ENCODE results near the gene PARD3B. TPM values are rescaled to one million over a fixed set of nuclear protein-coding genes. Genes with fewer than 3 reads are reported as not detected.

PARD3B gene
- total RNA-seq, 2 experiments from 2014 or later: 0.11 to 0.88 TPM

GRCh38 chr2:205496772-205497171 lies 951.5 kb downstream of the PARD3B start:
- CTCF ChIA-PET: no interaction called here
- peaks cover 1% of the 10 kb centered on the region for H3K27me3 Mint-ChIP-seq
- H3K36me3 Mint-ChIP-seq (ENCODE audit: low read depth): no peaks in the 10 kb centered on the region
- no peak for DNase-seq
- no peaks in the 10 kb centered on the region for H3K4me1 Mint-ChIP-seq (ENCODE audit: low read depth)
- no peak overlapping the region for H3K4me3 Mint-ChIP-seq
- intact Hi-C loops (cut with micrococcal nuclease): no loop called here
- H3K9me3 Mint-ChIP-seq: no peaks in the 10 kb centered on the region
- no peak for TF ChIP-seq CTCF (IDR thresholded peaks at IDR 0.05)
- no peak for ATAC-seq
- POLR2A ChIA-PET: no interaction called here
- H3K27ac Mint-ChIP-seq: no peak overlapping the region

- TF ChIP-seq CTCF (IDR thresholded peaks at IDR 0.05): no peak
- intact Hi-C loops (cut with micrococcal nuclease): no loop called here
- ChIA-PET POLR2A (no interaction called here), CTCF (interaction anchor here (0.9 kb wide), 1 partner anchor 177 kb away, joined by 3 read pairs; no protein-coding TSS in a partner anchor)
- Mint-ChIP-seq H3K36me3 (ENCODE audit: low read depth) (no peaks in the 10 kb centered on the region), H3K27ac (no peak overlapping the region), H3K4me3 (no peak overlapping the region), H3K27me3 (peaks cover 1% of the 10 kb centered on the region), H3K4me1 (ENCODE audit: low read depth) (no peaks in the 10 kb centered on the region), H3K9me3 (no peaks in the 10 kb centered on the region)
- ATAC-seq (no peak), DNase-seq (no peak)
Measured at GRCh38 chr2:205499006-205499405, 953.7 kb downstream of the PARD3B start.

- intact Hi-C loops (cut with micrococcal nuclease): no loop called here
- Mint-ChIP-seq H3K27me3 (no peaks in the 10 kb centered on the region), H3K27ac (no peak overlapping the region), H3K36me3 (ENCODE audit: low read depth) (no peaks in the 10 kb centered on the region), H3K9me3 (no peaks in the 10 kb centered on the region), H3K4me3 (no peak overlapping the region), H3K4me1 (ENCODE audit: low read depth) (no peaks in the 10 kb centered on the region)
- no peak for TF ChIP-seq CTCF (IDR thresholded peaks at IDR 0.05)
- DNase-seq: no peak
- POLR2A ChIA-PET: no interaction called here
- no peak for ATAC-seq
- CTCF ChIA-PET: no interaction called here
Measured at GRCh38 chr2:205500065-205500464, 954.8 kb downstream of the PARD3B start.

GRCh38 chr2:205500951-205501350 lies 955.7 kb downstream of the PARD3B start:
- no peak for TF ChIP-seq CTCF (IDR thresholded peaks at IDR 0.05)
- Mint-ChIP-seq H3K4me1 (ENCODE audit: low read depth) (no peaks in the 10 kb centered on the region), H3K27ac (no peak overlapping the region), H3K9me3 (no peaks in the 10 kb centered on the region), H3K4me3 (no peak overlapping the region), H3K36me3 (ENCODE audit: low read depth) (no peaks in the 10 kb centered on the region), H3K27me3 (no peaks in the 10 kb centered on the region)
- POLR2A ChIA-PET: no interaction called here
- ATAC-seq: no peak
- CTCF ChIA-PET: no interaction called here
- intact Hi-C loops (cut with micrococcal nuclease): no loop called here
- no peak for DNase-seq

GRCh38 chr2:205501826-205502225 lies 956.6 kb downstream of the PARD3B start:
- POLR2A ChIA-PET: no interaction called here
- no peak overlapping the region for H3K27ac Mint-ChIP-seq

More at GRCh38 chr2:205501826-205502225, 956.6 kb downstream of the PARD3B start:
- no peak for DNase-seq
- intact Hi-C loops (cut with micrococcal nuclease): no loop called here
- no peak for TF ChIP-seq CTCF (IDR thresholded peaks at IDR 0.05)
- Mint-ChIP-seq H3K4me3 (no peak overlapping the region), H3K36me3 (ENCODE audit: low read depth) (no peaks in the 10 kb centered on the region), H3K4me1 (ENCODE audit: low read depth) (no peaks in the 10 kb centered on the region), H3K9me3 (no peaks in the 10 kb centered on the region), H3K27me3 (no peaks in the 10 kb centered on the region)
- no peak for ATAC-seq
- CTCF ChIA-PET: no interaction called here
